ENCODE results near the gene TXLNA.

- TF ChIP-seq CTCF (conservative IDR thresholded peaks at IDR 0.05; ENCODE audit: low read length) (no peak), EZH2phosphoT487 (IDR thresholded peaks at IDR 0.05; ENCODE audit: borderline replicate concordance, low read depth, low read length) (no peak)
Observed at GRCh38 chr1:32220746-32221580, 41.5 kb downstream of the TXLNA start.

All from OCI-LY7 (cell line).